Activated T-helper 1 cell treated with anti-CD3 and anti-CD28 coated beads, Interleukin-2, amount 50 U/mL, for 16 hours (primary cell): ENCODE measurements around the gene CPT1C.

Experiments
- DNase-seq, 2 donors: peaks; one replicate each; pipeline ENCODE4 v3.0.0-alpha.2; 2020; ENCODE audit warnings: low read depth in 1 of 2, low spot score in 1 of 2

Gene CPT1C

GRCh38 chr19:49752701-49753100 is 61.8 kb downstream of the CPT1C start:
- DNase-seq: no peak

- no peak for DNase-seq
These were observed 65.0 kb downstream of the CPT1C start for GRCh38 chr19:49755956-49756355.

- no peak for DNase-seq
These were observed 67.4 kb downstream of the CPT1C start for GRCh38 chr19:49758292-49758691.

DNA sequence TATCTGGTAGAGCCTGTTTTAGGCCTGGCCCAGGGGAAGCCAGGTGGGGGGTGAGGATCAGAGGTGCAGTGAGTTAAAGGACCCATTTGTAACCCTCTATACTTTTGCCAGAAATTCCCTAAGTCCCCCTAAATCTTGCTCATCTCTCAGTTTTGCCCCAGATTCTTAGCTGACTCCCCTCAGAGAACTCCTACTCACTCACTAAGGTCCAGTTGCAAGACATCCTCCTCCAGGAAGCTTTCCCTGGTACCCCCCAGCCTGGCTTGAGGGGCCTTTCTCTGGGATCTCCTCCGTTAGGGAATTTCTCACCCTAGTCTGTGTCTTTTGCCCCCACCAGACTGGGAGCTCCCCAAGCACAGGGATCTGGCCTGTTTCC is 70.3 kb downstream of the CPT1C start:
- DNase-seq: no peak

DNA sequence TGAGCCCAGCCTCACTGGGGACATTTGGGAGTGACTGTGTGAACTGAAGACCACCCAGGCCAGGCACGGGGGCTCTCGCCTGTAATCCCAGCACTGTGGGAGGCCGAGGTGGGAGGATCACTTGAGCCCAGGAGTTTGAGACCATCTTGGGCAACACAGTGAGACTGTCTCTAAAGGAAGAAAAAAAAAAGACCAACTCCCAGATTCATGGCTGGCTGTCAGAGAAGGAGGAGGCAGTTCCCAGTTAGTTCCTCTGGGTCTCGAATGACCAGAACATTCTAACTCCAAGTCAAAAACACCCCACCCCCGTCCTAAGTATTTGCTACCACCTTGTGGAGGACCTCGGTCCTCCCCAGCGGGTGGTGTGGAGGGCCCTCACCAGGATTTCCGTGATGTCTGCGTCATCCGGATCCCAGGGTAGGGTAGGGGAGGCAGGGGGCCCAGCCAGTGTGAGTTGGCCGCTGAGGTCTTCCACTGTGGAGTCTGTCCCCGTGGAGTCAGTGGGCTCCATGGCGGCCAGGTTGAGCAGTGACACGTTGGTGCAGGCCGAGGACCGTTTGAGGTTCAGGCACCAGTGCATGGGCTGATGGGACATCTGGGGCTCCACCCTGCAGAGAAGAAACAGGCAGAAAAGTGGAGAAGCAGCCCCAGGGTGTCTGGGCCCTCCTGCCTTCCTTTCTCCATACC is 70.9 kb downstream of the CPT1C start:
- DNase-seq: no peak

GRCh38 chr19:49763230-49763629 is 72.3 kb downstream of the CPT1C start, which contains the start of gene TSKS:
TSS of gene TSKS (minus strand) at chr19:49763306. CDS start at chr19:49763247, 59 bp downstream.
- DNase-seq: no peak
